ENCODE results near the gene ALDH1B1. TPM values are rescaled to one million over a fixed set of nuclear protein-coding genes. Genes with fewer than 3 reads are reported as not detected.
"Not testable (repeated sequence)": the region's sequence is repeated elsewhere in the genome, so short reads cannot be mapped to it uniquely, and the experiment has no call there.

The ALDH1B1 gene
- total RNA-seq, 2 experiments from 2014 or later = 0.19 to 0.20 TPM

- no peak for DNase-seq
- Mint-ChIP-seq H3K27ac (no peak overlapping the region), H3K27me3 (peaks cover 17% of the 10 kb centered on the region), H3K36me3 (ENCODE audit: low read depth) (no peaks in the 10 kb centered on the region), H3K4me1 (ENCODE audit: low read depth) (no peaks in the 10 kb centered on the region), H3K4me3 (no peak overlapping the region), H3K9me3 (no peaks in the 10 kb centered on the region)
- Histone ChIP-seq H3K4me3 (ENCODE audit: low read length) (no peak overlapping the region), H3K27ac (ENCODE audit: low read depth in 1 of 2, low read length in 2 of 2) (no peak overlapping the region), H3K4me1 (ENCODE audit: insufficient read depth, low read length) (no peaks in the 10 kb centered on the region), H3K9me3 (ENCODE audit: control insufficient read depth in 1 of 2, insufficient read depth in 1 of 2, low read length in 2 of 2) (no peaks in the 10 kb centered on the region), H3K27me3 (ENCODE audit: control insufficient read depth in 1 of 2, insufficient read depth in 2 of 2, low read length in 2 of 2) (no peaks in the 10 kb centered on the region), H3K36me3 (ENCODE audit: insufficient read depth, low read length) (no peaks in the 10 kb centered on the region)
- no peak for TF ChIP-seq CTCF (IDR thresholded peaks at IDR 0.05)
- ATAC-seq (ENCODE audit: poor library complexity) = no peak
- ChIA-PET CTCF (no interaction called here), POLR2A (no interaction called here)
- intact Hi-C loops (cut with DNase I, micrococcal nuclease) = no loop called here
These were observed 17.5 kb upstream of the ALDH1B1 start for GRCh38 chr9:38374847-38375571.

- H3K9me3 Mint-ChIP-seq = no peaks in the 10 kb centered on the region
- ChIA-PET POLR2A (no interaction called here), CTCF (no interaction called here)
- ATAC-seq (ENCODE audit: poor library complexity) (no peak), DNase-seq (no peak)
- TF ChIP-seq CTCF (IDR thresholded peaks at IDR 0.05) = no peak
- H3K4me3 Mint-ChIP-seq = no peak overlapping the region
- no peak overlapping the region for H3K27ac Mint-ChIP-seq
- no peaks in the 10 kb centered on the region for H3K36me3 Mint-ChIP-seq (ENCODE audit: low read depth)
- no peaks in the 10 kb centered on the region for H3K27me3 ChIP-seq (ENCODE audit: control insufficient read depth in 1 of 2, insufficient read depth in 2 of 2, low read length in 2 of 2)
- no peak overlapping the region for H3K27ac ChIP-seq (ENCODE audit: low read depth in 1 of 2, low read length in 2 of 2)
- intact Hi-C loops (cut with DNase I, micrococcal nuclease) = no loop called here
- no peak overlapping the region for H3K4me3 ChIP-seq (ENCODE audit: low read length)
- H3K4me1 ChIP-seq (ENCODE audit: insufficient read depth, low read length) = no peaks in the 10 kb centered on the region
- no peaks in the 10 kb centered on the region for H3K36me3 ChIP-seq (ENCODE audit: insufficient read depth, low read length)
- H3K27me3 Mint-ChIP-seq = peaks cover 17% of the 10 kb centered on the region
- H3K9me3 ChIP-seq (ENCODE audit: control insufficient read depth in 1 of 2, insufficient read depth in 1 of 2, low read length in 2 of 2) = no peaks in the 10 kb centered on the region
- no peaks in the 10 kb centered on the region for H3K4me1 Mint-ChIP-seq (ENCODE audit: low read depth)
These were observed 16.9 kb upstream of the ALDH1B1 start for GRCh38 chr9:38375572-38375963.

GRCh38 chr9:38376021-38376670, 16.4 kb upstream of the ALDH1B1 start:
- no peak for TF ChIP-seq CTCF (IDR thresholded peaks at IDR 0.05)
- Mint-ChIP-seq H3K4me1 (ENCODE audit: low read depth) (no peaks in the 10 kb centered on the region), H3K9me3 (no peaks in the 10 kb centered on the region), H3K27me3 (peaks cover 11% of the 10 kb centered on the region), H3K4me3 (no peak overlapping the region), H3K27ac (no peak overlapping the region), H3K36me3 (ENCODE audit: low read depth) (no peaks in the 10 kb centered on the region)
- ATAC-seq (ENCODE audit: poor library complexity) (no peak), DNase-seq (no peak)
- no peak overlapping the region for H3K27ac ChIP-seq (ENCODE audit: low read depth in 1 of 2, low read length in 2 of 2)
- no peaks in the 10 kb centered on the region for H3K27me3 ChIP-seq (ENCODE audit: control insufficient read depth in 1 of 2, insufficient read depth in 2 of 2, low read length in 2 of 2)
- ChIA-PET CTCF (no interaction called here), POLR2A (no interaction called here)
- no peak overlapping the region for H3K4me3 ChIP-seq (ENCODE audit: low read length)
- H3K9me3 ChIP-seq (ENCODE audit: control insufficient read depth in 1 of 2, insufficient read depth in 1 of 2, low read length in 2 of 2) = no peaks in the 10 kb centered on the region
- no peaks in the 10 kb centered on the region for H3K4me1 ChIP-seq (ENCODE audit: insufficient read depth, low read length)
- no peaks in the 10 kb centered on the region for H3K36me3 ChIP-seq (ENCODE audit: insufficient read depth, low read length)
- intact Hi-C loops (cut with DNase I, micrococcal nuclease) = no loop called here

GRCh38 chr9:38377336-38378083, 15.0 kb upstream of the ALDH1B1 start:
- H3K36me3 ChIP-seq (ENCODE audit: insufficient read depth, low read length); H3K4me3 ChIP-seq (ENCODE audit: low read length); ATAC-seq (ENCODE audit: poor library complexity); H3K27me3 ChIP-seq (ENCODE audit: control insufficient read depth in 1 of 2, insufficient read depth in 2 of 2, low read length in 2 of 2); CTCF ChIA-PET; H3K9me3 ChIP-seq (ENCODE audit: control insufficient read depth in 1 of 2, insufficient read depth in 1 of 2, low read length in 2 of 2); H3K4me1 Mint-ChIP-seq (ENCODE audit: low read depth); H3K27ac ChIP-seq (ENCODE audit: low read depth in 1 of 2, low read length in 2 of 2); intact Hi-C loops (cut with DNase I, micrococcal nuclease); H3K36me3 Mint-ChIP-seq (ENCODE audit: low read depth); H3K4me1 ChIP-seq (ENCODE audit: insufficient read depth, low read length); POLR2A ChIA-PET; H3K27me3 Mint-ChIP-seq; H3K9me3 Mint-ChIP-seq; DNase-seq; H3K27ac Mint-ChIP-seq; H3K4me3 Mint-ChIP-seq: not testable (repeated sequence)

Data from CD4-positive, alpha-beta T cell (primary cell).